Measurements from ENCODE around the gene RAPH1. TPM values are rescaled to one million over a fixed set of nuclear protein-coding genes. Genes with fewer than 3 reads are reported as not detected.
A peak's percentile ranks its signal among the peaks of the same experiment; 100 is the strongest.
"Not testable (repeated sequence)": the region's sequence is repeated elsewhere in the genome, so short reads cannot be mapped to it uniquely, and the experiment has no call there.

RAPH1 gene
- total RNA-seq, 1 donor from 2014 or later = 21.7 TPM

DNA sequence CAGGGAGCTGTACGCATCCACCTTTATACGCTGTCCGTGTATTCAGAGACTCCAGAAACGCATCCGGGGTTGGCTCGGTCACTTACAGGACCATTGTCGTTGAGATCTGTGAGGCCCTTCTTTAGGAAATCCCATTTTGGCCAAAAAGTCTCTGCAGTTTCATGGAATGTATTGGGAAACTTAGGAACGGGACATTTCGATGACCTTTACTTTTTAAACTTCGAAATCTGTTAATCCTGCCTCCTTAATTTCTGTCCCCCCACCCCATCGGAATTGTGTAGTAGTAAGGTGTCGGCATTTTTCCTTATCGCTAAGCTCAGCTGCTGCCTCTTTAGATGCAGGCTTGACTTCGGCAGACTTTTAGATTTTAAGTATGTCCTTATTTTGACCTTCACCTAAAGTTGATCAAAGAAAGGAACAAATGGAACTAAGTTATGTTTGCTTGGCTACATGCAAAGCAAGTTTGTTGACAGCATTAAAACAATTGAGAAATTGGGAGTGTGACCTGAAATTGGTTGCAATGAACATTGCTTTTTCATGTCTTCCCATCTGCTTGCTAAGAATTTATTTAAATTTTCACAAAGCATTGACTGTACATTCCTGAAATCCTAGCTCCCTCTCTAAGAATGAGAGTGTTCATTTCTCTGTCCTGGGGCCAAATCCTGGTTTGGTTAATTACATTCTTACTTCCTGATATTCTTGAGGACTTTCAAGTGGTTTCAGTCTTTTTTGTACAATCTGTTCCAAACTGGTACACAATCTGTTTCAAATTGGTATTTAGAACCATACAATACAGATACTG, 884 bp upstream of the RAPH1 start:
- H3K9me3 Mint-ChIP-seq (ENCODE audit: low read depth) = peaks cover 13% of the 10 kb centered on the region
- peak overlapping the region; percentile 94 for H3K4me3 Mint-ChIP-seq (ENCODE audit: low read depth)
- H3K36me3 Mint-ChIP-seq (ENCODE audit: insufficient read depth) = no peaks in the 10 kb centered on the region
- peaks cover 16% of the 10 kb centered on the region for H3K4me1 Mint-ChIP-seq (ENCODE audit: low read depth)
- peak overlapping the region; percentile 96 for H3K27ac Mint-ChIP-seq
- TF ChIP-seq CTCF (IDR thresholded peaks at IDR 0.05; ENCODE audit: unreplicated experiment) = no peak
- no peak for DNase-seq (ENCODE audit: low spot score, unreplicated experiment)
- peaks cover 7% of the 10 kb centered on the region for H3K27me3 Mint-ChIP-seq

- H3K4me1 Mint-ChIP-seq (ENCODE audit: low read depth) = peaks cover 16% of the 10 kb centered on the region
- H3K4me3 Mint-ChIP-seq (ENCODE audit: low read depth) = peak overlapping the region; percentile 65
- no peak overlapping the region for H3K27ac Mint-ChIP-seq
- peaks cover 7% of the 10 kb centered on the region for H3K27me3 Mint-ChIP-seq
- H3K9me3 Mint-ChIP-seq (ENCODE audit: low read depth) = peaks cover 13% of the 10 kb centered on the region
- no peak for TF ChIP-seq CTCF (IDR thresholded peaks at IDR 0.05; ENCODE audit: unreplicated experiment)
- DNase-seq (ENCODE audit: low spot score, unreplicated experiment) = peak; percentile 39
- H3K36me3 Mint-ChIP-seq (ENCODE audit: insufficient read depth) = no peaks in the 10 kb centered on the region
Measured at GRCh38 chr2:203534621-203535077, 452 bp downstream of the RAPH1 start.

DNA sequence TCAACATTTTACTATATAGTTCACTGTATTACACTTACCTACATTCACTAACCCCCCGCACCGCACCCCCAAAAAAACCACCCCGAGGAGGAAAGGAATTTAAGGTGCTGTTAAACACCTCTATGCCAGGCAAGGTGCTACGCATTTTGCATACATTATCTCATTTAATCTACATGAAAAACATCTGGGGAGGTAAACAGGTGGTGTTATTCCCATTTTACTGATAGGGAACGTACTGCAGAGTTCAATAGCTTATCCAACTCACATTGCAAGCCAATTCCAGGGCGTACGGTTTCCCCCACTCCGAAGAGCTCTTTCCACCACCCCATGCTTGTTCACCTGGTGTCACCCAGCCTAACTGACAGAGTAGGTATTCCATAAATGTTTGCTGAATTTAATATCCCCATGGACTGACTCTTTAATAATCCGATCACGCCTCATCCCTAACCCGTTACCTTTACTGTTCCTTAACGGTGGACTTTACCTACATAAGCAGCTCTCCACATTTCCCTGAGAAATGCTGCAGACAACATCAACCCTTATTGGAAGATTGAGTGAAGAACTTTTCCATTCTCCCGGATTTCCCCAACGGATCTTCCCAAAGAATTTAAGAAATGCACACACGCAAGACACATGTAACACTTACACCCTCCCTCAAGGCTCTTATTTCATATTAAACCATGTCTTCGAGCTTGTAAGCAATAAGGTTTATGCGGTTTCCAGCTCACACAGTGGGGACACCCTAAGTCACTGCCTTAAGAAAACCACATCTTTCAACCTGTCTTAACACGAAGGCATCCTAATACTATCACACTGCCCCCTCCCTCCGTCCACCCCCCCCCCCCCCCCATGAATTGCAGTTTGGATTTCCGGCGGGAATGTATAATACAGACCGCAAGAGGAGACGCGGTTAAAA, 1.2 kb downstream of the RAPH1 start:
- H3K9me3 Mint-ChIP-seq (ENCODE audit: low read depth) = peaks cover 13% of the 10 kb centered on the region
- no peak for TF ChIP-seq CTCF (IDR thresholded peaks at IDR 0.05; ENCODE audit: unreplicated experiment)
- no peak for DNase-seq (ENCODE audit: low spot score, unreplicated experiment)
- H3K4me1 Mint-ChIP-seq (ENCODE audit: low read depth) = peaks cover 16% of the 10 kb centered on the region
- H3K27ac Mint-ChIP-seq = no peak overlapping the region
- H3K36me3 Mint-ChIP-seq (ENCODE audit: insufficient read depth) = no peaks in the 10 kb centered on the region
- H3K27me3 Mint-ChIP-seq = peaks cover 7% of the 10 kb centered on the region
- peak overlapping the region; percentile 65 for H3K4me3 Mint-ChIP-seq (ENCODE audit: low read depth)

- no peak for DNase-seq (ENCODE audit: low spot score, unreplicated experiment)
- Mint-ChIP-seq H3K9me3 (ENCODE audit: low read depth) (peaks cover 5% of the 10 kb centered on the region), H3K36me3 (ENCODE audit: insufficient read depth) (no peaks in the 10 kb centered on the region), H3K27ac (no peak overlapping the region), H3K4me1 (ENCODE audit: low read depth) (peaks cover 16% of the 10 kb centered on the region), H3K4me3 (ENCODE audit: low read depth) (peak overlapping the region; percentile 65), H3K27me3 (peaks cover 7% of the 10 kb centered on the region)
- no peak for TF ChIP-seq CTCF (IDR thresholded peaks at IDR 0.05; ENCODE audit: unreplicated experiment)
Measured at GRCh38 chr2:203532957-203533658, 2.0 kb downstream of the RAPH1 start.

DNA sequence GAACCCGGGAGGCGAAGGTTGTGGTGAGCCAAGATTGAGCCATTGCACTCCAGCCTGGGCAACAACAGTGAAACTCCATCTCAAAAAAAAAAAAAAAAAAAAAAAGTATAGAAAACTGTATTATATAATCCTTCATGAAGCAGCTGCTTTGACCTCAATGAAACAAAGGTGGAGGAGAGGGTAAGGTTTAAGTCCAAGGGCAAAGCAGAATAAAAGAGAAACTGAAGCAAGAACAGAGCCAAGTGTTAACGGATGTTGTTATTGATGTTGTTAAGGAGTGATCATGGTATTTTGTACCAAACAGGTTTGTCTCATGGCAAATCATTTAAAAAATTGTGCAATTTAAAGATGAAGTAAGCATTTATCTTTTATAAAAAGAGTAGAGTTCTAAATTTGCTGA, 7.4 kb downstream of the RAPH1 start:
- H3K9me3 Mint-ChIP-seq (ENCODE audit: low read depth) = no peaks in the 10 kb centered on the region
- H3K36me3 Mint-ChIP-seq (ENCODE audit: insufficient read depth) = peaks cover 2% of the 10 kb centered on the region
- H3K4me1 Mint-ChIP-seq (ENCODE audit: low read depth) = no peaks in the 10 kb centered on the region
- no peak for TF ChIP-seq CTCF (IDR thresholded peaks at IDR 0.05; ENCODE audit: unreplicated experiment)
- H3K27me3 Mint-ChIP-seq = no peaks in the 10 kb centered on the region
- DNase-seq (ENCODE audit: low spot score, unreplicated experiment) = no peak
- H3K27ac Mint-ChIP-seq = no peak overlapping the region
- no peak overlapping the region for H3K4me3 Mint-ChIP-seq (ENCODE audit: low read depth)

- peaks cover 13% of the 10 kb centered on the region for H3K9me3 Mint-ChIP-seq (ENCODE audit: low read depth)
- not testable (repeated sequence) for H3K4me3 Mint-ChIP-seq (ENCODE audit: low read depth); DNase-seq (ENCODE audit: low spot score, unreplicated experiment); H3K27me3 Mint-ChIP-seq; H3K4me1 Mint-ChIP-seq (ENCODE audit: low read depth); H3K27ac Mint-ChIP-seq; H3K36me3 Mint-ChIP-seq (ENCODE audit: insufficient read depth)
Measured at GRCh38 chr2:203513268-203513667, 21.8 kb downstream of the RAPH1 start.
